HCT116 (cell line): ENCODE measurements around the gene IGSF9B. TPM values are rescaled to one million over a fixed set of nuclear protein-coding genes. Genes with fewer than 3 reads are reported as not detected.

Experiments
- ATAC-seq: fragments of 200-7000 bp; cut with Tn5 transposase; 2 replicates; pipeline ENCODE4 v1.9.1; 2020; ENCODE audit warnings: mild to moderate bottlenecking, moderate library complexity
- BruUV-seq: library from RNA; stranded (reverse); fragments of 400-500 nt; replicated peaks from 2 replicates; lab custom pipeline; 2021; lab: Mats Ljungman, UMichigan
- CTCF ChIA-PET: fragments of 300-600 bp; sonication (Branson Sonifier 250); formaldehyde crosslinking; loops from one replicate; lab custom pipeline; 2021; ENCODE audit warnings: antibody characterized with exemption; lab: Charles Lee
- POLR2A ChIA-PET: fragments of 300-600, 350-600 bp; sonication (Branson Sonifier 250); formaldehyde crosslinking; loops from one replicate; lab custom pipeline; 2021; ENCODE audit warnings: antibody characterized with exemption; lab: Charles Lee
- RAD21 ChIA-PET, 2 experiments: fragments of 300-600 bp; sonication (Branson Sonifier 250); formaldehyde crosslinking; loops; one replicate each; lab custom pipeline; 2023; ENCODE audit warnings: low total read pairs in 2 of 2; ENCODE audit not compliant: uncharacterized antibody in 2 of 2, unreplicated experiment in 2 of 2, low non-redundant PET in 1 of 2; lab: Charles Lee
- DNase-seq: peaks from one replicate; pipeline ENCODE4 v3.0.0-alpha.2; 2010; ENCODE audit warnings: low read depth, low spot score
- H2AFZ ChIP-seq: fragments of 200-600 bp; shearing (Covaris generic), sonication (generic); 2 replicates; pipeline ENCODE4 v1.6.1; 2017; ENCODE audit warnings: low read depth, mixed run types, mixed read lengths, antibody characterized with exemption, low read length; ENCODE audit not compliant: poor library complexity, severe bottlenecking
- H3K27ac ChIP-seq: 2 replicates; pipeline ENCODE4 v1.5.1; 2012; ENCODE audit warnings: low read depth, low read length
- H3K27me3 ChIP-seq: fragments of 200-600 bp; sonication (generic); 2 replicates; pipeline ENCODE4 v1.6.1; 2016; ENCODE audit warnings: mixed run types, low read length, mixed read lengths; ENCODE audit not compliant: insufficient read depth
- H3K36me3 ChIP-seq, 2 experiments: fragments of 200-500 bp in 1 of 2; fragments of 200-600 bp in 1 of 2; sonication (Bioruptor generic) in 1 of 2; sonication (generic) in 1 of 2; 2 replicates each; pipeline versions ENCODE4 v1.5.1 to v1.6.1; 2014 to 2016; ENCODE audit warnings: low read length in 2 of 2, inconsistent platforms in 1 of 2, mixed read lengths in 1 of 2, mixed run types in 1 of 2; ENCODE audit not compliant: insufficient read depth in 2 of 2, control insufficient read depth in 1 of 2
- H3K4me1 ChIP-seq, 2 experiments: fragments of 200-600 bp in 1 of 2; sonication (generic) in 1 of 2; 2 replicates each; pipeline versions ENCODE4 v1.5.1 to v1.6.1; 2012 to 2017; ENCODE audit warnings: low read length in 2 of 2, inconsistent platforms in 1 of 2, mild to moderate bottlenecking in 1 of 2, mixed read lengths in 1 of 2, mixed run types in 1 of 2, moderate library complexity in 1 of 2; ENCODE audit not compliant: insufficient read depth in 2 of 2, control insufficient read depth in 1 of 2
- H3K4me2 ChIP-seq: fragments of 200-600 bp; sonication (generic); 2 replicates; pipeline ENCODE4 v1.6.1; 2017; ENCODE audit warnings: mixed run types, low read length, mixed read lengths
- H3K4me3 ChIP-seq, 2 experiments: fragments of 200-600 bp in 1 of 2; sonication (generic) in 1 of 2; replicated peaks in 1 of 2; 2 replicates each; pipeline ENCODE4 v1.5.1; 2011 to 2016; ENCODE audit warnings: low read length in 2 of 2, control low read depth in 1 of 2, low read depth in 1 of 2, mild to moderate bottlenecking in 1 of 2, mixed read lengths in 1 of 2, mixed run types in 1 of 2
- H3K79me2 ChIP-seq: fragments of 200-600 bp; sonication (generic); 2 replicates; pipeline ENCODE4 v1.6.1; 2017; ENCODE audit warnings: mild to moderate bottlenecking, mixed run types, low read length, moderate library complexity, mixed read lengths; ENCODE audit not compliant: insufficient read depth
- H3K9ac ChIP-seq: fragments of 200-600 bp; sonication (generic); 2 replicates; pipeline ENCODE4 v1.6.1; 2016; ENCODE audit warnings: low read length, mixed read lengths
- H3K9me2 ChIP-seq: fragments of 200-600 bp; sonication (generic), shearing (Covaris generic); 2 replicates; pipeline ENCODE4 v1.6.1; 2017; ENCODE audit warnings: mixed run types, mild to moderate bottlenecking, moderate library complexity; ENCODE audit not compliant: insufficient read depth
- H3K9me3 ChIP-seq, 2 experiments: fragments of 200-500 bp in 1 of 2; fragments of 200-600 bp in 1 of 2; sonication (Bioruptor generic) in 1 of 2; sonication (generic) in 1 of 2; 2 replicates each; pipeline ENCODE4 v1.6.1; 2014 to 2017; ENCODE audit warnings: low read length in 2 of 2, mixed read lengths in 2 of 2, inconsistent platforms in 1 of 2, low read depth in 1 of 2, mild to moderate bottlenecking in 1 of 2, mixed run types in 1 of 2, moderate library complexity in 1 of 2; ENCODE audit not compliant: control insufficient read depth in 1 of 2, insufficient read depth in 1 of 2
- H4K20me1 ChIP-seq: fragments of 200-600 bp; sonication (generic), shearing (Covaris generic); 2 replicates; pipeline ENCODE4 v1.6.1; 2017; ENCODE audit warnings: mixed run types, mild to moderate bottlenecking, moderate library complexity; ENCODE audit not compliant: insufficient read depth
- ATF3 ChIP-seq: IDR thresholded peaks from 2 replicates; pipeline ENCODE4 v1.6.1; 2012
- CTCF ChIP-seq, 3 experiments: fragments of 200-600 bp in 1 of 3; sonication (generic) in 1 of 3; IDR thresholded peaks in 2 of 3; conservative IDR thresholded peaks in 1 of 3; 2 replicates each; pipeline ENCODE4 v1.5.1; 2012 to 2017; ENCODE audit warnings: low read depth in 2 of 3, low read length in 2 of 3, antibody characterized with exemption in 1 of 3, borderline replicate concordance in 1 of 3, control low read depth in 1 of 3, mild to moderate bottlenecking in 1 of 3, mixed read lengths in 1 of 3, mixed run types in 1 of 3, moderate library complexity in 1 of 3; ENCODE audit not compliant: insufficient read depth in 1 of 3
- EZH2 ChIP-seq: fragments of 200-600 bp; sonication (generic); IDR thresholded peaks from 2 replicates; pipeline ENCODE4 v1.6.1; 2017; ENCODE audit warnings: antibody characterized with exemption, mixed run types
- EZH2phosphoT487 ChIP-seq: fragments of 200-600 bp; IDR thresholded peaks from 2 replicates; pipeline ENCODE4 v1.6.1; 2018; ENCODE audit warnings: antibody characterized with exemption, borderline replicate concordance
- FOSL1 ChIP-seq: IDR thresholded peaks from 2 replicates; pipeline ENCODE4 v1.6.1; 2012; ENCODE audit warnings: low read depth
- JUND ChIP-seq: IDR thresholded peaks from 2 replicates; pipeline ENCODE4 v1.6.1; 2012
- MAX ChIP-seq: IDR thresholded peaks from 2 replicates; pipeline ENCODE4 v1.6.1; 2012
- POLR2A ChIP-seq: IDR thresholded peaks from 2 replicates; pipeline ENCODE4 v1.7.0; 2011; ENCODE audit warnings: borderline replicate concordance; ENCODE audit not compliant: insufficient read depth, insufficient read length; ENCODE audit errors: extremely low read depth
- RAD21 ChIP-seq: IDR thresholded peaks from 2 replicates; pipeline ENCODE4 v1.6.1; 2012; ENCODE audit warnings: low read depth, mild to moderate bottlenecking
- REST ChIP-seq: IDR thresholded peaks from 2 replicates; pipeline ENCODE4 v1.6.1; 2012; ENCODE audit warnings: low read depth
- SIN3A ChIP-seq: IDR thresholded peaks from 2 replicates; pipeline ENCODE4 v1.6.1; 2012; ENCODE audit warnings: low read depth
- SP1 ChIP-seq: IDR thresholded peaks from 2 replicates; pipeline ENCODE4 v1.6.1; 2012; ENCODE audit warnings: low read depth
- YY1 ChIP-seq: IDR thresholded peaks from 2 replicates; pipeline ENCODE4 v1.6.1; 2011; ENCODE audit warnings: low read length, low read depth, moderate library complexity, mild to moderate bottlenecking; ENCODE audit not compliant: insufficient replicate concordance; ENCODE audit errors: extremely low read depth
- ZBTB33 ChIP-seq: IDR thresholded peaks from 2 replicates; pipeline ENCODE4 v1.6.1; 2011; ENCODE audit warnings: mild to moderate bottlenecking, low read length, moderate library complexity; ENCODE audit not compliant: insufficient replicate concordance; ENCODE audit errors: extremely low read depth
- ZFX ChIP-seq: fragments of 450-650 bp; IDR thresholded peaks from 2 replicates; pipeline ENCODE4 v1.6.1; 2017
- ZNF274 ChIP-seq: fragments of 200-500 bp; sonication (Bioruptor generic); IDR thresholded peaks from 2 replicates; pipeline ENCODE4 v1.6.1; 2014; ENCODE audit warnings: mild to moderate bottlenecking, low read depth, low read length, inconsistent platforms
- intact Hi-C: fragments of 100-400 bp; cut with micrococcal nuclease; formaldehyde crosslinking; loops from 2 replicates; pipeline ENCODE4 v1.10.0; 2022
- total RNA-seq: library from RNA; stranded (reverse); gene quantifications from one replicate; pipeline ENCODE4 v1.2.1, GENCODE V29; 2021; ENCODE audit not compliant: unreplicated experiment

The IGSF9B gene
- total RNA-seq, 1 experiment from 2014 or later = 12.4 TPM

GRCh38 chr11:133982151-133982550 lies 25.4 kb upstream of the IGSF9B start (continued):
- no peak for TF ChIP-seq ZBTB33
- TF ChIP-seq, all 23 proteins: peak for 0

- CTCF ChIA-PET = no interaction called here
- Histone ChIP-seq H3K4me1 (no peaks in the 10 kb centered on the region), H3K79me2 (no peaks in the 10 kb centered on the region), H3K27me3 (peaks cover 30% of the 10 kb centered on the region; the same call in 1 of the 2 replicates), H4K20me1 (no peaks in the 10 kb centered on the region), H3K4me2 (no peak overlapping the region), H2AFZ (no peak overlapping the region), H3K4me3 (no peak overlapping the region), H3K9me2 (no peaks in the 10 kb centered on the region), H3K9ac (no peak overlapping the region), H3K27ac (no peak overlapping the region), H3K36me3 (no peaks in the 10 kb centered on the region), H3K9me3 (no peaks in the 10 kb centered on the region)
- no peak for ATAC-seq
- POLR2A ChIA-PET = no interaction called here
- BruUV-seq = no TSS peak
- DNase-seq = no peak
- intact Hi-C loops = no loop called here
- TF ChIP-seq EZH2 (no peak), FOSL1 (no peak), SP1 (no peak), SIN3A (no peak), YY1 (no peak), RAD21 (no peak), ZNF274 (no peak), ZBTB33 (no peak), EZH2phosphoT487 (no peak), JUND (no peak), ATF3 (no peak), MAX (no peak), CTCF (IDR thresholded peaks at IDR 0.05 in 2 of 3, conservative IDR thresholded peaks at IDR 0.05 in 1 of 3; ENCODE audit: borderline replicate concordance in 1 of 3, insufficient read depth in 1 of 3, low read depth in 2 of 3, low read length in 2 of 3) (no peak), ZFX (no peak), POLR2A (no peak), REST (no peak)
- RAD21 ChIA-PET = no interaction called here
Measured at GRCh38 chr11:133981156-133981555, 24.4 kb upstream of the IGSF9B start.
